ENCODE data around the gene PARP3. TPM values are rescaled to one million over a fixed set of nuclear protein-coding genes. Genes with fewer than 3 reads are reported as not detected.
"Not testable (repeated sequence)": the region's sequence is repeated elsewhere in the genome, so short reads cannot be mapped to it uniquely, and the experiment has no call there.

PARP3 gene
- polyA plus RNA-seq, 2 donors: 8.2 to 11.8 TPM

GRCh38 chr3:51992017-51992682 lies 50.0 kb downstream of the PARP3 start:
- Histone ChIP-seq H3K4me3 (ENCODE audit: low read depth in 1 of 2, low read length in 2 of 2) (no peak overlapping the region), H3K4me1 (ENCODE audit: control insufficient read depth in 2 of 2, insufficient read depth in 2 of 2, low read length in 1 of 2) (peaks cover 0 to 5% of the 10 kb centered on the region in 2 donors), H3K36me3 (ENCODE audit: control insufficient read depth in 2 of 2, insufficient read depth in 2 of 2, low read length in 1 of 2) (peaks cover 10 to 24% of the 10 kb centered on the region in 2 donors), H3K9me3 (ENCODE audit: control insufficient read depth in 2 of 2, insufficient read depth in 1 of 2, low read depth in 1 of 2, low read length in 1 of 2) (no peaks in the 10 kb centered on the region), H3K27ac (ENCODE audit: low read depth in 2 of 2, low read length in 1 of 2) (peak overlapping the region in 1 of 2 donors; percentile 7), H3K27me3 (ENCODE audit: control insufficient read depth in 1 of 2, insufficient read depth in 2 of 2, low read length in 2 of 2) (no peaks in the 10 kb centered on the region)
- 80 to 83% methylated on average over 3 of the region's 3 CpGs for WGBS, 2 donors

GRCh38 chr3:51993657-51994056 lies 51.5 kb downstream of the PARP3 start:
- not testable (repeated sequence) for H3K27me3 ChIP-seq (ENCODE audit: control insufficient read depth in 1 of 2, insufficient read depth in 2 of 2, low read length in 2 of 2); H3K4me3 ChIP-seq (ENCODE audit: low read depth in 1 of 2, low read length in 2 of 2); H3K27ac ChIP-seq (ENCODE audit: low read depth in 2 of 2, low read length in 1 of 2); H3K9me3 ChIP-seq (ENCODE audit: control insufficient read depth in 2 of 2, insufficient read depth in 1 of 2, low read depth in 1 of 2, low read length in 1 of 2); H3K4me1 ChIP-seq (ENCODE audit: control insufficient read depth in 2 of 2, insufficient read depth in 2 of 2, low read length in 1 of 2)
- 76 to 79% methylated on average over 9 to 10 of the region's 13 CpGs for WGBS, 2 donors
- peaks cover 10 to 24% of the 10 kb centered on the region in 2 donors for H3K36me3 ChIP-seq (ENCODE audit: control insufficient read depth in 2 of 2, insufficient read depth in 2 of 2, low read length in 1 of 2)

- H3K27ac ChIP-seq (ENCODE audit: low read depth in 2 of 2, low read length in 1 of 2): peak overlapping the region in 1 of 2 donors; percentile 59
- H3K4me1 ChIP-seq (ENCODE audit: control insufficient read depth in 2 of 2, insufficient read depth in 2 of 2, low read length in 1 of 2): peaks cover 0 to 5% of the 10 kb centered on the region in 2 donors
- 60 to 73% methylated on average over 2 of the region's 2 CpGs for WGBS, 2 donors
- no peaks in the 10 kb centered on the region for H3K9me3 ChIP-seq (ENCODE audit: control insufficient read depth in 2 of 2, insufficient read depth in 1 of 2, low read depth in 1 of 2, low read length in 1 of 2)
- H3K27me3 ChIP-seq (ENCODE audit: control insufficient read depth in 1 of 2, insufficient read depth in 2 of 2, low read length in 2 of 2): no peaks in the 10 kb centered on the region
- peaks cover 10 to 24% of the 10 kb centered on the region in 2 donors for H3K36me3 ChIP-seq (ENCODE audit: control insufficient read depth in 2 of 2, insufficient read depth in 2 of 2, low read length in 1 of 2)
- H3K4me3 ChIP-seq (ENCODE audit: low read depth in 1 of 2, low read length in 2 of 2): peak overlapping the region; percentile 73 to 76
These were observed 52.4 kb downstream of the PARP3 start for GRCh38 chr3:51994530-51994929.

DNA sequence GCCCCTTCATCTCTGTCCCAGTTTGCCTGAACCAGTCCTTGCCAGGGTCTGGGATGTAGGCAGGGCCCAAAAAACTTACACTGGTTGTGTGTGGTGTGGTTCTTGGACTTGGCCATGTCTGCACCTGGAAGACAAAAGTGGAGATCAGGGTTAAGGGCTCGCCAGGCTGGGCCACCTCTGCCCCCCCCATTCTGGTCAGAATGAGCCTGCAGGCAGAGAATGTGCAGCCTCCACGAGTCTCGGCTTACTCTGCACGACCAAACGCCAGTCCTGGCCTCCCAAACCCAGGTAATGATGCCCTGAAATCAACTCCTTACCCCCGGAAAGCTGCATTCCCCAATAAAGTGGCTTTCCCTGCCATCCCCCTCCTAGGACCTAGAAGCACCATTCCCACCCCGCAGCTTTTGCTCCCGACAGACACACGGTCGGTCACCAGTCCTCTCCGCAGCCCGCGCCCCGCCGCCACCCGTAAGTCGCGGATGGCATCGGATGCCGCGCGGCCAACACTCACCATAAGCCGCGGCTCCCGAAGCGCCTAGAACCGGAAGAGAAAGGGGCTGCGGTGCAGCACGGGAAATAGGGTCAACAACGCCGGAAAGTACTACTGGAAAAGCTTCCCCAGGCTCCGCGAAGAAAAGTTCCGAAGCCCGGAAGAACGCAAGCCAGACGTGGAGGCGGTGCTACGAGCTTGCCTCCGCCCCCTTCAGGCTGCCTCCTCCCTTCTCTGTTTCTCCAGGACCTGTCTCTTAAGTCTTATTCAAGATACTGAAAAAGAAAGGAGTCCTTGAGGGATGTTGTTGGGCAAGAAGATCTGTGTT lies 53.4 kb downstream of the PARP3 start, which contains the start of gene RPL29:
TSS of gene RPL29 (minus strand) at position 550 of the 818 bp plus-strand sequence. CDS start at position 116, 434 bp downstream.
- no peaks in the 10 kb centered on the region for H3K9me3 ChIP-seq (ENCODE audit: control insufficient read depth in 2 of 2, insufficient read depth in 1 of 2, low read depth in 1 of 2, low read length in 1 of 2)
- peak within 1 kb of the TSS; percentile 65 to 89 for H3K27ac ChIP-seq (ENCODE audit: low read depth in 2 of 2, low read length in 1 of 2)
- no peaks in the 10 kb centered on the region for H3K27me3 ChIP-seq (ENCODE audit: control insufficient read depth in 1 of 2, insufficient read depth in 2 of 2, low read length in 2 of 2)
- H3K4me3 ChIP-seq (ENCODE audit: low read depth in 1 of 2, low read length in 2 of 2): peak within 1 kb of the TSS; percentile 73 to 76
- H3K36me3 ChIP-seq (ENCODE audit: control insufficient read depth in 2 of 2, insufficient read depth in 2 of 2, low read length in 1 of 2): peaks cover 10 to 24% of the 10 kb centered on the region in 2 donors
- 0% methylated on average over 40 of the region's 40 CpGs for WGBS, 2 donors
- peaks cover 0 to 5% of the 10 kb centered on the region in 2 donors for H3K4me1 ChIP-seq (ENCODE audit: control insufficient read depth in 2 of 2, insufficient read depth in 2 of 2, low read length in 1 of 2)

DNA sequence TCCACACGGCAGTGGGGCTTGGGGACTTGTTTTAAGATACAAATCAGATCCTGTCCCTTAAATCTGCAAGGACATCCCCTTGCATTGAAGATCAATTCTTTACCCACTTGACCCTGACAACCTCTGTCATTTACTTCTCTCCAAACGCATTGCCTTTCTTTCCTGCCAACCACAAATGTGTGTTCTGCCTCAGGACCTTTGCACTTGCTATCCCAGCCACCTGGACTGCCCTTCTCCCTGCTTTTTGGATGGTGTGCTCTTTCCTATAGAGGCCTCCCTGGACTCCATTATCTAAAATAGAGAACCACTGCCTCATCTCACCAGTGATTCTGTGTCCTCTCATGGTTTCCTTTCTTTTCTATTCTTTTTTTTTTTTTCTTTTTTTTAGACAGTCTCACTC lies 55.0 kb downstream of the PARP3 start:
- H3K36me3 ChIP-seq (ENCODE audit: control insufficient read depth in 2 of 2, insufficient read depth in 2 of 2, low read length in 1 of 2): peaks cover 10 to 20% of the 10 kb centered on the region in 2 donors
- 59 to 62% methylated on average over 2 of the region's 2 CpGs for WGBS, 2 donors

GRCh38 chr3:51997935-51998596 lies 55.9 kb downstream of the PARP3 start:
- Histone ChIP-seq H3K4me1 (ENCODE audit: control insufficient read depth in 2 of 2, insufficient read depth in 2 of 2, low read length in 1 of 2) (peaks cover 0 to 10% of the 10 kb centered on the region in 2 donors), H3K27ac (ENCODE audit: low read depth in 2 of 2, low read length in 1 of 2) (peak overlapping the region in 1 of 2 donors; percentile 32), H3K4me3 (ENCODE audit: low read depth in 1 of 2, low read length in 2 of 2) (no peak overlapping the region), H3K27me3 (ENCODE audit: control insufficient read depth in 1 of 2, insufficient read depth in 2 of 2, low read length in 2 of 2) (no peaks in the 10 kb centered on the region), H3K36me3 (ENCODE audit: control insufficient read depth in 2 of 2, insufficient read depth in 2 of 2, low read length in 1 of 2) (peaks cover 10 to 14% of the 10 kb centered on the region in 2 donors), H3K9me3 (ENCODE audit: control insufficient read depth in 2 of 2, insufficient read depth in 1 of 2, low read depth in 1 of 2, low read length in 1 of 2) (no peaks in the 10 kb centered on the region)
- 46 to 48% methylated on average over 7 of the region's 7 CpGs for whole genome bisulfite sequencing, 2 donors

More for the DNA sequence above, 55.0 kb downstream of the PARP3 start:
- Histone ChIP-seq H3K9me3 (ENCODE audit: control insufficient read depth in 2 of 2, insufficient read depth in 1 of 2, low read depth in 1 of 2, low read length in 1 of 2) (no peaks in the 10 kb centered on the region), H3K27me3 (ENCODE audit: control insufficient read depth in 1 of 2, insufficient read depth in 2 of 2, low read length in 2 of 2) (no peaks in the 10 kb centered on the region), H3K4me1 (ENCODE audit: control insufficient read depth in 2 of 2, insufficient read depth in 2 of 2, low read length in 1 of 2) (peaks cover 0 to 10% of the 10 kb centered on the region in 2 donors), H3K4me3 (ENCODE audit: low read depth in 1 of 2, low read length in 2 of 2) (no peak overlapping the region), H3K27ac (ENCODE audit: low read depth in 2 of 2, low read length in 1 of 2) (no peak overlapping the region)

Other genes starting within 250 kb of the PARP3 start
- under 1 TPM; 0.10 to 0.14 TPM for gene GRM2, start 235.3 kb upstream of the PARP3 start, polyA plus RNA-seq
- not detected for gene IQCF6, start 163.1 kb upstream of the PARP3 start, polyA plus RNA-seq
- not detected for gene IQCF2, start 80.7 kb upstream of the PARP3 start, polyA plus RNA-seq
- not detected for gene IQCF5, start 66.8 kb upstream of the PARP3 start, polyA plus RNA-seq
- not detected for gene IQCF1, start 39.0 kb upstream of the PARP3 start, polyA plus RNA-seq
- gene RRP9, start 459 bp upstream of the PARP3 start, polyA plus RNA-seq: 10 to 100 TPM; 16.4 to 22.9 TPM
- gene GPR62, start 13.0 kb downstream of the PARP3 start, polyA plus RNA-seq: under 1 TPM; 0.05 to 0.06 TPM
- gene PCBP4, start 25.1 kb downstream of the PARP3 start, polyA plus RNA-seq: 10 to 100 TPM; 11.7 to 18.7 TPM
- gene ABHD14B, start 31.7 kb downstream of the PARP3 start, polyA plus RNA-seq: 10 to 100 TPM; 29.6 to 40.5 TPM
- gene ABHD14A, start 32.7 kb downstream of the PARP3 start, polyA plus RNA-seq: 10 to 100 TPM in 1 of 2 donors, 1 to 10 TPM in 1; 8.0 to 12.9 TPM
- 10 to 100 TPM; 22.4 to 23.2 TPM for gene ACY1, start 41.2 kb downstream of the PARP3 start, polyA plus RNA-seq
- 1,000 to 10,000 TPM; 2,351 to 2,556 TPM for gene RPL29, start 53.5 kb downstream of the PARP3 start, polyA plus RNA-seq
- gene DUSP7, start 114.2 kb downstream of the PARP3 start, polyA plus RNA-seq: 10 to 100 TPM; 18.2 to 35.2 TPM
- gene POC1A, start 212.1 kb downstream of the PARP3 start, polyA plus RNA-seq: 1 to 10 TPM; 1.7 to 5.2 TPM

All from esophagus (tissue), 2 donors.